K562 (cell line): ENCODE measurements around the gene BMS1. TPM values are rescaled to one million over a fixed set of nuclear protein-coding genes. Genes with fewer than 3 reads are reported as not detected.

Source experiments
- C11orf30 ChIP-seq: fragments of 450-650 bp; IDR thresholded peaks from 2 replicates; pipeline ENCODE4 v1.6.1; 2016; ENCODE audit warnings: low read depth, mild to moderate bottlenecking
- E2F3 ChIP-seq: fragments of 250-450 bp; sonication (Bioruptor Pico); IDR thresholded peaks from 2 replicates; pipeline ENCODE4 v1.4.0; 2020; ENCODE audit warnings: mild to moderate bottlenecking
- GTF2F1 ChIP-seq: IDR thresholded peaks from 2 replicates; pipeline ENCODE4 v1.6.1; 2011; ENCODE audit warnings: low read depth, low read length, improper control_type of control experiment
- HNRNPLL ChIP-seq: fragments of 200-400 bp; formaldehyde crosslinking; IDR thresholded peaks from 2 replicates; pipeline ENCODE4 v1.6.1; 2017; ENCODE audit warnings: low read length, low read depth, mild to moderate bottlenecking; ENCODE audit not compliant: poor library complexity, severe bottlenecking
- HOXB6 ChIP-seq: fragments of 250-450 bp; sonication (Bioruptor Pico); IDR thresholded peaks from 2 replicates; pipeline ENCODE4 v1.5.1; 2022; ENCODE audit warnings: mild to moderate bottlenecking, borderline replicate concordance
- MYNN ChIP-seq, 2 experiments: sonication (generic); formaldehyde crosslinking in 1 of 2; IDR thresholded peaks; 2 replicates each; pipeline versions ENCODE4 v1.5.0 to v1.6.1; 2016 to 2020; ENCODE audit warnings: antibody characterized with exemption in 1 of 2, missing genetic modification reagents in 1 of 2
- NR4A1 ChIP-seq, 2 experiments: fragments of 250-450 bp in 1 of 2; fragments of 450-650 bp in 1 of 2; sonication (Bioruptor Pico) in 1 of 2; IDR thresholded peaks; 2 replicates each; pipeline versions ENCODE4 v1.4.0 to v1.6.1; 2016 to 2020; ENCODE audit warnings: mild to moderate bottlenecking in 2 of 2, missing compliant biosample characterization in 1 of 2, missing genetic modification characterization in 1 of 2, moderate library complexity in 1 of 2
- PCBP1 ChIP-seq: fragments of 200-400 bp; formaldehyde crosslinking; IDR thresholded peaks from 2 replicates; pipeline ENCODE4 v1.6.1; 2018; ENCODE audit warnings: mild to moderate bottlenecking, low read depth, low read length; ENCODE audit not compliant: poor library complexity, severe bottlenecking
- RFX5 ChIP-seq: IDR thresholded peaks from 2 replicates; pipeline ENCODE4 v1.6.1; 2011; ENCODE audit warnings: low read depth, mild to moderate bottlenecking, improper control_type of control experiment, low read length
- SMARCB1 ChIP-seq: IDR thresholded peaks from 2 replicates; pipeline ENCODE4 v1.6.1; 2011; ENCODE audit warnings: improper control_type of control experiment, low read depth; ENCODE audit not compliant: insufficient read length
- SP1 ChIP-seq: sonication (generic); formaldehyde crosslinking; IDR thresholded peaks from 2 replicates; pipeline ENCODE4 v1.8.1; 2022; ENCODE audit warnings: mild to moderate bottlenecking, missing genetic modification reagents
- TEAD1 ChIP-seq, 2 experiments: fragments of 450-650 bp in 1 of 2; sonication (generic) in 1 of 2; formaldehyde crosslinking; IDR thresholded peaks; 2 replicates each; pipeline versions ENCODE4 v1.4.0 to v1.8.0; 2020 to 2022; ENCODE audit warnings: mild to moderate bottlenecking in 2 of 2, missing genetic modification reagents in 1 of 2
- polyA plus RNA-seq, 8 experiments: library from polyadenylated mRNA; depleted of rRNA in 4 of 8; stranded (reverse) in 5 of 8; unstranded in 3 of 8; fragments of >200 nt; fragmentation: Nextera tagmentation in 2 of 8; fragmentation: Illumina TruSeq in 1 of 8; extraction: Ambion mirVana in 2 of 8; extraction: Trizol in 1 of 8; gene quantifications; 2 replicates each; pipeline versions ENCODE4 v1.2.1 to v1.2.3, GENCODE V29; 2011 to 2014; ENCODE audit warnings: inconsistent platforms in 1 of 8, missing spikeins in 1 of 8
- total RNA-seq, 7 experiments: library from RNA; depleted of rRNA in 6 of 7; stranded (reverse); fragments of >200 nt in 6 of 7; fragmentation: Illumina TruSeq in 2 of 7; extraction: Trizol in 2 of 7; gene quantifications; 2 replicates each; pipeline versions ENCODE4 v1.2.1 to v1.2.3, GENCODE V29; 2011 to 2021; ENCODE audit warnings: low replicate concordance in 1 of 7
- TF ChIP-seq, protein P1 (sequence below): fragments of 150-350 bp; IDR thresholded peaks from 2 replicates; pipeline ENCODE4 v1.6.1; 2014; ENCODE audit warnings: low read depth, mild to moderate bottlenecking, low read length, borderline replicate concordance
- TF ChIP-seq, protein P2 (sequence below), 2 experiments: fragments of 450-650 bp; conservative IDR thresholded peaks; 2 replicates each; pipeline ENCODE4 v1.6.1; 2017; ENCODE audit warnings: mild to moderate bottlenecking in 2 of 2, moderate library complexity in 2 of 2
- TF ChIP-seq, protein P3 (sequence below): fragments of 450-650 bp; IDR thresholded peaks from 2 replicates; pipeline ENCODE4 v1.6.1; 2014; ENCODE audit warnings: low read depth, mild to moderate bottlenecking, moderate library complexity, borderline replicate concordance
- TF ChIP-seq, protein P4 (sequence below): fragments of 250-450 bp; sonication (Bioruptor Pico); IDR thresholded peaks from 2 replicates; pipeline ENCODE4 v1.4.0; 2020; ENCODE audit warnings: mild to moderate bottlenecking, moderate library complexity, borderline replicate concordance

Gene BMS1
- total and polyA plus RNA-seq, 9 of the 15 experiments (the other 6 are each of a cell fraction or from before 2014, with no cell fraction given): 11.1 to 46.9 (median 32.7) TPM

DNA sequence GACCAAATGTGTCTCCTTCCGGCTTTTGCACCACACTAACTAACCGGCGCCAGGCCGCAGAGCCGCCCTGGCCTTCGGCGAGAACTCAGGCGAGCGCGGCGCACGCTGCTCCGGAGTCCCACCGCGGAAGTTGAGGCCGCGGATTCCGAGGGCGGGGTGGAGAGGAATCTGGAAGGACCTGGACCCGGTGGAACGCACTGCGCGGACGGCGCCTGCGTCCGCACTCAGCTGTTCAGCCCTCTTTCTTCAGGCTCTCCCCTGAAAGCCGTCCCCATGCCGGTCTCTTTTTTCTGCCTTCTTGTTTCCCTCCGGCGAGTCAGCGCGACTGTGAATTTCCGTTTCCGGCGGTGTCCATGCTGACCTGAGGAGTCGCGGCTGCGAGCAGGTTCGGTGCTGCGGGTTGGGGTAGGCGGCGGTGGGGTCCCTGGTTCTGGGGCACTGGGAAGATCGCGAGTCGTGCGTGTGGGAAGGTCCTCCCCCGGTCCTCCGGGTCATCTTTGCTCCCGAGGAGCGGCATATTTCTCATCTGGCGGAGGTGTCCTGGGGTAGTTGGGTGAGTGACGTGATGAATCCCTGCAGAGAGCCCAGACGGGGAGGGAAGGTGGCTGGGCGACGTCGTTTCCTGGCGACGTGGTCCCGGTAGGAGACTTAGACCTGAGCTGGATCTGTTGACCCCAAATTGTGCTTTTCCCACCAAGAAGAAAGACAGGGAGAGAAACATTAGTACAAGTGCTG lies at the start of gene BMS1 (continued):
- TF ChIP-seq, protein P1, sequence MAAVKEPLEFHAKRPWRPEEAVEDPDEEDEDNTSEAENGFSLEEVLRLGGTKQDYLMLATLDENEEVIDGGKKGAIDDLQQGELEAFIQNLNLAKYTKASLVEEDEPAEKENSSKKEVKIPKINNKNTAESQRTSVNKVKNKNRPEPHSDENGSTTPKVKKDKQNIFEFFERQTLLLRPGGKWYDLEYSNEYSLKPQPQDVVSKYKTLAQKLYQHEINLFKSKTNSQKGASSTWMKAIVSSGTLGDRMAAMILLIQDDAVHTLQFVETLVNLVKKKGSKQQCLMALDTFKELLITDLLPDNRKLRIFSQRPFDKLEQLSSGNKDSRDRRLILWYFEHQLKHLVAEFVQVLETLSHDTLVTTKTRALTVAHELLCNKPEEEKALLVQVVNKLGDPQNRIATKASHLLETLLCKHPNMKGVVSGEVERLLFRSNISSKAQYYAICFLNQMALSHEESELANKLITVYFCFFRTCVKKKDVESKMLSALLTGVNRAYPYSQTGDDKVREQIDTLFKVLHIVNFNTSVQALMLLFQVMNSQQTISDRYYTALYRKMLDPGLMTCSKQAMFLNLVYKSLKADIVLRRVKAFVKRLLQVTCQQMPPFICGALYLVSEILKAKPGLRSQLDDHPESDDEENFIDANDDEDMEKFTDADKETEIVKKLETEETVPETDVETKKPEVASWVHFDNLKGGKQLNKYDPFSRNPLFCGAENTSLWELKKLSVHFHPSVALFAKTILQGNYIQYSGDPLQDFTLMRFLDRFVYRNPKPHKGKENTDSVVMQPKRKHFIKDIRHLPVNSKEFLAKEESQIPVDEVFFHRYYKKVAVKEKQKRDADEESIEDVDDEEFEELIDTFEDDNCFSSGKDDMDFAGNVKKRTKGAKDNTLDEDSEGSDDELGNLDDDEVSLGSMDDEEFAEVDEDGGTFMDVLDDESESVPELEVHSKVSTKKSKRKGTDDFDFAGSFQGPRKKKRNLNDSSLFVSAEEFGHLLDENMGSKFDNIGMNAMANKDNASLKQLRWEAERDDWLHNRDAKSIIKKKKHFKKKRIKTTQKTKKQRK: 0 out of 2 replicates have a peak, but pooled peaks have one; percentile 47
- TF ChIP-seq HNRNPLL (peak; percentile 86), PCBP1 (peak; percentile 73), TEAD1 (CRISPR knock-in tag; IDR thresholded peaks at IDR 0.05) (peak; percentile 51 to 96; a peak in 3 of 4 replicates), MYNN (IDR thresholded peaks at IDR 0.05) (0 out of 2 replicates have a peak, but pooled peaks have one; percentile 25), MYNN (CRISPR knock-in tag; IDR thresholded peaks at IDR 0.05) (no peak), RFX5 (no peak), E2F3 (CRISPR knock-in tag) (no peak), GTF2F1 (peak; percentile 92), HOXB6 (CRISPR knock-in tag) (no peak), NR4A1 (CRISPR knock-in tag; IDR thresholded peaks at IDR 0.05) (no peak), NR4A1 (tag; IDR thresholded peaks at IDR 0.05) (peak; percentile 82), SMARCB1 (no peak), SP1 (peak; percentile 93), C11orf30 (peak; percentile 99)
- TF ChIP-seq, protein P2, sequence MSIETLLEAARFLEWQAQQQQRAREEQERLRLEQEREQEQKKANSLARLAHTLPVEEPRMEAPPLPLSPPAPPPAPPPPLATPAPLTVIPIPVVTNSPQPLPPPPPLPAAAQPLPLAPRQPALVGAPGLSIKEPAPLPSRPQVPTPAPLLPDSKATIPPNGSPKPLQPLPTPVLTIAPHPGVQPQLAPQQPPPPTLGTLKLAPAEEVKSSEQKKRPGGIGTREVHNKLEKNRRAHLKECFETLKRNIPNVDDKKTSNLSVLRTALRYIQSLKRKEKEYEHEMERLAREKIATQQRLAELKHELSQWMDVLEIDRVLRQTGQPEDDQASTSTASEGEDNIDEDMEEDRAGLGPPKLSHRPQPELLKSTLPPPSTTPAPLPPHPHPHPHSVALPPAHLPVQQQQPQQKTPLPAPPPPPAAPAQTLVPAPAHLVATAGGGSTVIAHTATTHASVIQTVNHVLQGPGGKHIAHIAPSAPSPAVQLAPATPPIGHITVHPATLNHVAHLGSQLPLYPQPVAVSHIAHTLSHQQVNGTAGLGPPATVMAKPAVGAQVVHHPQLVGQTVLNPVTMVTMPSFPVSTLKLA (conservative IDR thresholded peaks at IDR 0.05): peak; percentile 90 to 96
- TF ChIP-seq, protein P3, sequence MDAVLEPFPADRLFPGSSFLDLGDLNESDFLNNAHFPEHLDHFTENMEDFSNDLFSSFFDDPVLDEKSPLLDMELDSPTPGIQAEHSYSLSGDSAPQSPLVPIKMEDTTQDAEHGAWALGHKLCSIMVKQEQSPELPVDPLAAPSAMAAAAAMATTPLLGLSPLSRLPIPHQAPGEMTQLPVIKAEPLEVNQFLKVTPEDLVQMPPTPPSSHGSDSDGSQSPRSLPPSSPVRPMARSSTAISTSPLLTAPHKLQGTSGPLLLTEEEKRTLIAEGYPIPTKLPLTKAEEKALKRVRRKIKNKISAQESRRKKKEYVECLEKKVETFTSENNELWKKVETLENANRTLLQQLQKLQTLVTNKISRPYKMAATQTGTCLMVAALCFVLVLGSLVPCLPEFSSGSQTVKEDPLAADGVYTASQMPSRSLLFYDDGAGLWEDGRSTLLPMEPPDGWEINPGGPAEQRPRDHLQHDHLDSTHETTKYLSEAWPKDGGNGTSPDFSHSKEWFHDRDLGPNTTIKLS: peak; percentile 75; the same call in 1 of the 2 replicates
- TF ChIP-seq, protein P4, sequence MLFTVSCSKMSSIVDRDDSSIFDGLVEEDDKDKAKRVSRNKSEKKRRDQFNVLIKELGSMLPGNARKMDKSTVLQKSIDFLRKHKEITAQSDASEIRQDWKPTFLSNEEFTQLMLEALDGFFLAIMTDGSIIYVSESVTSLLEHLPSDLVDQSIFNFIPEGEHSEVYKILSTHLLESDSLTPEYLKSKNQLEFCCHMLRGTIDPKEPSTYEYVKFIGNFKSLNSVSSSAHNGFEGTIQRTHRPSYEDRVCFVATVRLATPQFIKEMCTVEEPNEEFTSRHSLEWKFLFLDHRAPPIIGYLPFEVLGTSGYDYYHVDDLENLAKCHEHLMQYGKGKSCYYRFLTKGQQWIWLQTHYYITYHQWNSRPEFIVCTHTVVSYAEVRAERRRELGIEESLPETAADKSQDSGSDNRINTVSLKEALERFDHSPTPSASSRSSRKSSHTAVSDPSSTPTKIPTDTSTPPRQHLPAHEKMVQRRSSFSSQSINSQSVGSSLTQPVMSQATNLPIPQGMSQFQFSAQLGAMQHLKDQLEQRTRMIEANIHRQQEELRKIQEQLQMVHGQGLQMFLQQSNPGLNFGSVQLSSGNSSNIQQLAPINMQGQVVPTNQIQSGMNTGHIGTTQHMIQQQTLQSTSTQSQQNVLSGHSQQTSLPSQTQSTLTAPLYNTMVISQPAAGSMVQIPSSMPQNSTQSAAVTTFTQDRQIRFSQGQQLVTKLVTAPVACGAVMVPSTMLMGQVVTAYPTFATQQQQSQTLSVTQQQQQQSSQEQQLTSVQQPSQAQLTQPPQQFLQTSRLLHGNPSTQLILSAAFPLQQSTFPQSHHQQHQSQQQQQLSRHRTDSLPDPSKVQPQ: no peak
